SK-N-SH treated with all-trans-retinoic acid at 6 μM for 48 hours (cell line): ENCODE data around the gene TXNRD2.

ENCODE experiments used
- ATAC-seq: fragments of 200-7000 bp; cut with Tn5 transposase; 3 replicates; pipeline ENCODE4 v1.9.1; 2020; ENCODE audit warnings: mild to moderate bottlenecking, moderate library complexity
- BACH2 ChIP-seq: fragments of 250-450 bp; sonication (Bioruptor Pico); IDR thresholded peaks from 2 replicates; pipeline ENCODE4 v1.9.0; 2021; ENCODE audit warnings: mild to moderate bottlenecking, borderline replicate concordance
- CREB5 ChIP-seq: fragments of 250-450 bp; sonication (Bioruptor Pico); IDR thresholded peaks from 2 replicates; pipeline ENCODE4 v1.5.1; 2020; ENCODE audit warnings: low read depth, mild to moderate bottlenecking, moderate library complexity
- CSRNP3 ChIP-seq: fragments of 250-450 bp; sonication (Bioruptor Pico); IDR thresholded peaks from 2 replicates; pipeline ENCODE4 v1.5.1; 2021; ENCODE audit warnings: mild to moderate bottlenecking, moderate library complexity
- ESRRG ChIP-seq: fragments of 250-450 bp; sonication (Bioruptor Pico); IDR thresholded peaks from 2 replicates; pipeline ENCODE4 v1.6.1; 2021; ENCODE audit warnings: mild to moderate bottlenecking
- ISL1 ChIP-seq: fragments of 250-450 bp; sonication (Bioruptor Pico); IDR thresholded peaks from 2 replicates; pipeline ENCODE4 v2.1.2; 2022; ENCODE audit warnings: mild to moderate bottlenecking, moderate library complexity
- OSR1 ChIP-seq: fragments of 250-450 bp; sonication (Bioruptor Pico); IDR thresholded peaks from 2 replicates; pipeline ENCODE4 v1.8.0; 2022; ENCODE audit warnings: moderate library complexity, mild to moderate bottlenecking, inconsistent platforms
- PATZ1 ChIP-seq: fragments of 250-450 bp; sonication (Bioruptor Pico); IDR thresholded peaks from 2 replicates; pipeline ENCODE4 v1.8.0; 2020; ENCODE audit warnings: mild to moderate bottlenecking, moderate library complexity, borderline replicate concordance
- POU6F1 ChIP-seq: fragments of 250-450 bp; sonication (Bioruptor Pico); IDR thresholded peaks from 2 replicates; pipeline ENCODE4 v1.8.0; 2021; ENCODE audit warnings: low read depth, mild to moderate bottlenecking, moderate library complexity, borderline replicate concordance
- RARB ChIP-seq: fragments of 250-450 bp; sonication (Bioruptor Pico); IDR thresholded peaks from 2 replicates; pipeline ENCODE4 v1.8.0; 2021; ENCODE audit warnings: mild to moderate bottlenecking, moderate library complexity
- SNAI2 ChIP-seq: fragments of 250-450 bp; sonication (Bioruptor Pico); IDR thresholded peaks from 2 replicates; pipeline ENCODE4 v1.5.0; 2020; ENCODE audit warnings: mild to moderate bottlenecking, moderate library complexity
- TCF4 ChIP-seq: fragments of 250-450 bp; sonication (Bioruptor Pico); IDR thresholded peaks from 2 replicates; pipeline ENCODE4 v1.8.0; 2021; ENCODE audit warnings: mild to moderate bottlenecking, moderate library complexity, borderline replicate concordance
- TOX ChIP-seq: fragments of 250-450 bp; sonication (Bioruptor Pico); IDR thresholded peaks from 2 replicates; pipeline ENCODE4 v1.8.0; 2021; ENCODE audit warnings: mild to moderate bottlenecking, moderate library complexity, borderline replicate concordance
- TSHZ2 ChIP-seq: fragments of 250-450 bp; sonication (Bioruptor Pico); IDR thresholded peaks from 2 replicates; pipeline ENCODE4 v1.5.0; 2020; ENCODE audit warnings: mild to moderate bottlenecking, moderate library complexity
- ZC3H10 ChIP-seq: fragments of 250-450 bp; sonication (Bioruptor Pico); IDR thresholded peaks from 2 replicates; pipeline ENCODE4 v1.5.1; 2021; ENCODE audit warnings: mild to moderate bottlenecking, moderate library complexity
- ZFP3 ChIP-seq: fragments of 250-450 bp; sonication (Bioruptor Pico); IDR thresholded peaks from 2 replicates; pipeline ENCODE4 v1.5.0; 2020; ENCODE audit warnings: mild to moderate bottlenecking, moderate library complexity
- ZFP30 ChIP-seq: fragments of 450-650 bp; formaldehyde crosslinking; IDR thresholded peaks from 2 replicates; pipeline ENCODE4 v1.5.0; 2022; ENCODE audit warnings: mild to moderate bottlenecking, moderate library complexity
- ZNF565 ChIP-seq: fragments of 450-650 bp; formaldehyde crosslinking; conservative IDR thresholded peaks from 2 replicates; pipeline ENCODE4 v1.5.0; 2020; ENCODE audit warnings: low read depth, mild to moderate bottlenecking, moderate library complexity
- ZNF8 ChIP-seq: fragments of 450-650 bp; formaldehyde crosslinking; IDR thresholded peaks from 2 replicates; pipeline ENCODE4 v1.5.0; 2020; ENCODE audit warnings: mild to moderate bottlenecking, moderate library complexity

Gene TXNRD2

GRCh38 chr22:19828035-19828401, 113.6 kb downstream of the TXNRD2 start (continued):
- TF ChIP-seq TSHZ2 (CRISPR knock-in tag) (no peak), CREB5 (CRISPR knock-in tag) (no peak), BACH2 (no peak), SNAI2 (no peak), ZFP3 (CRISPR knock-in tag) (no peak)
- TF ChIP-seq, all 23 proteins: peak for 0

GRCh38 chr22:19827341-19828034, 114.1 kb downstream of the TXNRD2 start:
- no peak for ATAC-seq

GRCh38 chr22:19826619-19826950, 115.0 kb downstream of the TXNRD2 start:
- no peak for ATAC-seq
- TF ChIP-seq OSR1 (CRISPR knock-in tag) = no peak
- TF ChIP-seq ESRRG = no peak
- TF ChIP-seq CSRNP3 = no peak
- no peak for TF ChIP-seq ZNF565 (CRISPR knock-in tag)
- TF ChIP-seq ZFP3 (CRISPR knock-in tag) = no peak
- TF ChIP-seq ZC3H10 (CRISPR knock-in tag) = no peak
- TF ChIP-seq ISL1 (CRISPR knock-in tag) = no peak
- no peak for TF ChIP-seq POU6F1 (CRISPR knock-in tag)
- TF ChIP-seq CREB5 (CRISPR knock-in tag) = no peak
- no peak for TF ChIP-seq ZNF8 (CRISPR knock-in tag)
- TF ChIP-seq TSHZ2 (CRISPR knock-in tag) = no peak
- no peak for TF ChIP-seq RARB (CRISPR knock-in tag)
- TF ChIP-seq ZFP30 (CRISPR knock-in tag) = no peak
- TF ChIP-seq TCF4 = no peak
- no peak for TF ChIP-seq TOX (CRISPR knock-in tag)

More at GRCh38 chr22:19827341-19828034, 114.1 kb downstream of the TXNRD2 start:
- TF ChIP-seq POU6F1 (CRISPR knock-in tag) (no peak), ZNF565 (CRISPR knock-in tag) (no peak), PATZ1 (CRISPR knock-in tag) (no peak)
